SK-N-SH treated with all-trans-retinoic acid at 6 μM for 48 hours (cell line): ENCODE measurements around the gene ETNPPL.

Experiments
- ATAC-seq: fragments of 200-7000 bp; cut with Tn5 transposase; 3 replicates; pipeline ENCODE4 v1.9.1; 2020; ENCODE audit warnings: mild to moderate bottlenecking, moderate library complexity
- ARNTL ChIP-seq: fragments of 450-650 bp; formaldehyde crosslinking; IDR thresholded peaks from 2 replicates; pipeline ENCODE4 v1.5.0; 2020; ENCODE audit warnings: low read depth, mild to moderate bottlenecking, moderate library complexity, borderline replicate concordance
- BACH2 ChIP-seq: fragments of 250-450 bp; sonication (Bioruptor Pico); IDR thresholded peaks from 2 replicates; pipeline ENCODE4 v1.9.0; 2021; ENCODE audit warnings: mild to moderate bottlenecking, borderline replicate concordance
- CSDC2 ChIP-seq: fragments of 250-450 bp; sonication (Bioruptor Pico); IDR thresholded peaks from 2 replicates; pipeline ENCODE4 v1.5.0; 2020; ENCODE audit warnings: mild to moderate bottlenecking, moderate library complexity
- ESRRG ChIP-seq: fragments of 250-450 bp; sonication (Bioruptor Pico); IDR thresholded peaks from 2 replicates; pipeline ENCODE4 v1.6.1; 2021; ENCODE audit warnings: mild to moderate bottlenecking
- GLIS3 ChIP-seq: fragments of 250-450 bp; sonication (Bioruptor Pico); IDR thresholded peaks from 2 replicates; pipeline ENCODE4 v1.5.0; 2020; ENCODE audit warnings: mild to moderate bottlenecking, moderate library complexity
- ISL1 ChIP-seq: fragments of 250-450 bp; sonication (Bioruptor Pico); IDR thresholded peaks from 2 replicates; pipeline ENCODE4 v2.1.2; 2022; ENCODE audit warnings: mild to moderate bottlenecking, moderate library complexity
- OSR1 ChIP-seq: fragments of 250-450 bp; sonication (Bioruptor Pico); IDR thresholded peaks from 2 replicates; pipeline ENCODE4 v1.8.0; 2022; ENCODE audit warnings: moderate library complexity, mild to moderate bottlenecking, inconsistent platforms
- PPARA ChIP-seq: fragments of 250-450 bp; sonication (Bioruptor Pico); IDR thresholded peaks from 2 replicates; pipeline ENCODE4 v1.5.0; 2020; ENCODE audit warnings: mild to moderate bottlenecking, borderline replicate concordance
- RARB ChIP-seq: fragments of 250-450 bp; sonication (Bioruptor Pico); IDR thresholded peaks from 2 replicates; pipeline ENCODE4 v1.8.0; 2021; ENCODE audit warnings: mild to moderate bottlenecking, moderate library complexity
- SNAI2 ChIP-seq: fragments of 250-450 bp; sonication (Bioruptor Pico); IDR thresholded peaks from 2 replicates; pipeline ENCODE4 v1.5.0; 2020; ENCODE audit warnings: mild to moderate bottlenecking, moderate library complexity
- TCF4 ChIP-seq: fragments of 250-450 bp; sonication (Bioruptor Pico); IDR thresholded peaks from 2 replicates; pipeline ENCODE4 v1.8.0; 2021; ENCODE audit warnings: mild to moderate bottlenecking, moderate library complexity, borderline replicate concordance
- TOX ChIP-seq: fragments of 250-450 bp; sonication (Bioruptor Pico); IDR thresholded peaks from 2 replicates; pipeline ENCODE4 v1.8.0; 2021; ENCODE audit warnings: mild to moderate bottlenecking, moderate library complexity, borderline replicate concordance
- ZC3H10 ChIP-seq: fragments of 250-450 bp; sonication (Bioruptor Pico); IDR thresholded peaks from 2 replicates; pipeline ENCODE4 v1.5.1; 2021; ENCODE audit warnings: mild to moderate bottlenecking, moderate library complexity
- ZFP3 ChIP-seq: fragments of 250-450 bp; sonication (Bioruptor Pico); IDR thresholded peaks from 2 replicates; pipeline ENCODE4 v1.5.0; 2020; ENCODE audit warnings: mild to moderate bottlenecking, moderate library complexity
- ZFP30 ChIP-seq: fragments of 450-650 bp; formaldehyde crosslinking; IDR thresholded peaks from 2 replicates; pipeline ENCODE4 v1.5.0; 2022; ENCODE audit warnings: mild to moderate bottlenecking, moderate library complexity
- ZNF70 ChIP-seq: fragments of 450-650 bp; formaldehyde crosslinking; IDR thresholded peaks from 2 replicates; pipeline ENCODE4 v1.5.0; 2020; ENCODE audit warnings: mild to moderate bottlenecking, moderate library complexity
- ZNF8 ChIP-seq: fragments of 450-650 bp; formaldehyde crosslinking; IDR thresholded peaks from 2 replicates; pipeline ENCODE4 v1.5.0; 2020; ENCODE audit warnings: mild to moderate bottlenecking, moderate library complexity
- TF ChIP-seq, protein P1 (sequence below): fragments of 250-450 bp; sonication (Bioruptor Pico); IDR thresholded peaks from 2 replicates; pipeline ENCODE4 v1.5.1; 2021; ENCODE audit warnings: mild to moderate bottlenecking, moderate library complexity
- TF ChIP-seq, protein P2 (sequence below): fragments of 250-450 bp; sonication (Bioruptor Pico); IDR thresholded peaks from 2 replicates; pipeline ENCODE4 v1.8.0; 2021; ENCODE audit warnings: low read depth, mild to moderate bottlenecking, moderate library complexity, borderline replicate concordance
- TF ChIP-seq, protein P3 (sequence below): fragments of 250-450 bp; sonication (Bioruptor Pico); IDR thresholded peaks from 2 replicates; pipeline ENCODE4 v1.5.1; 2020; ENCODE audit warnings: low read depth, mild to moderate bottlenecking, moderate library complexity
- TF ChIP-seq, protein P4 (sequence below): fragments of 250-450 bp; sonication (Bioruptor Pico); IDR thresholded peaks from 2 replicates; pipeline ENCODE4 v1.5.0; 2020; ENCODE audit warnings: mild to moderate bottlenecking, moderate library complexity
- TF ChIP-seq, protein P5 (sequence below): fragments of 250-450 bp; sonication (Bioruptor Pico); IDR thresholded peaks from 2 replicates; pipeline ENCODE4 v1.8.0; 2020; ENCODE audit warnings: mild to moderate bottlenecking, moderate library complexity, borderline replicate concordance

Gene ETNPPL

DNA sequence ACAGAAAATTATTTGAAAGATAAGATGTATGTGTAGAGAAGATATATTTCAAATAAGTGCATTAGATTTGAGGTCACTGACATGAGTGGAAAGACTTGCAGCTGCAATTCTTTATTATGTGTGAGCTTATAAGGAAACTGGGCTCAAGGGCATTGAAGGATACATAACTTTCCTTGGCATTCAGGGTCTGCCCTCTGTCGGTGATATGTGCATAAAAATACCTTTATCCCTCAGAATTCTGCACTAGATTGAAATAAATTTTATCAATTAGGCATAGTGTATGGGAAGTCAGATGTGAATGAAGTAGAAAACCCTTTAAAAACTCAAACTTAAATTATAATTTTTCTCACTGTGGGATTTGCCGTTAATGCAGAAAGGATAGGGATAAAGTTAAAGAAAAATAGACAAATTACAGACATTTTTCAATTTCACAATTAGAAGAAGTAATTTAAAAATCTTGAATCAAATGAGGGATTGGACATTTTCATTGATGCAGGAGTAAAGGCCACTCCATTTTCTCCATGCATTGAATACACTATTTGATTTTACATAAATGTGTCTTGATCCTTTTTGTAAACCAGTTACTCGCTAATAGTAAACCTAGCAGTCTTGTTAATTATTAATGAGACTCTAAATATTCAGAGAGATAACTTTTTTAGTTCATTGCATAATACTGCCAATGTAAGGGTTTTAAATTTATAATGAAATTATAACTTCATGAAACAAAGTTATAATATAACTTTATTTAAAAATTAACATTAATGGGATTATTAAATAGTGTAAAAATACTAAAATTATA lies 21.0 kb upstream of the ETNPPL start:
- peak; percentile 44; the same call in 1 of the 3 replicates for ATAC-seq
- TF ChIP-seq, protein P1, sequence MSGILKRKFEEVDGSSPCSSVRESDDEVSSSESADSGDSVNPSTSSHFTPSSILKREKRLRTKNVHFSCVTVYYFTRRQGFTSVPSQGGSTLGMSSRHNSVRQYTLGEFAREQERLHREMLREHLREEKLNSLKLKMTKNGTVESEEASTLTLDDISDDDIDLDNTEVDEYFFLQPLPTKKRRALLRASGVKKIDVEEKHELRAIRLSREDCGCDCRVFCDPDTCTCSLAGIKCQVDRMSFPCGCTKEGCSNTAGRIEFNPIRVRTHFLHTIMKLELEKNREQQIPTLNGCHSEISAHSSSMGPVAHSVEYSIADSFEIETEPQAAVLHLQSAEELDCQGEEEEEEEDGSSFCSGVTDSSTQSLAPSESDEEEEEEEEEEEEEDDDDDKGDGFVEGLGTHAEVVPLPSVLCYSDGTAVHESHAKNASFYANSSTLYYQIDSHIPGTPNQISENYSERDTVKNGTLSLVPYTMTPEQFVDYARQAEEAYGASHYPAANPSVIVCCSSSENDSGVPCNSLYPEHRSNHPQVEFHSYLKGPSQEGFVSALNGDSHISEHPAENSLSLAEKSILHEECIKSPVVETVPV (CRISPR knock-in tag) = no peak
- TF ChIP-seq, protein P2, sequence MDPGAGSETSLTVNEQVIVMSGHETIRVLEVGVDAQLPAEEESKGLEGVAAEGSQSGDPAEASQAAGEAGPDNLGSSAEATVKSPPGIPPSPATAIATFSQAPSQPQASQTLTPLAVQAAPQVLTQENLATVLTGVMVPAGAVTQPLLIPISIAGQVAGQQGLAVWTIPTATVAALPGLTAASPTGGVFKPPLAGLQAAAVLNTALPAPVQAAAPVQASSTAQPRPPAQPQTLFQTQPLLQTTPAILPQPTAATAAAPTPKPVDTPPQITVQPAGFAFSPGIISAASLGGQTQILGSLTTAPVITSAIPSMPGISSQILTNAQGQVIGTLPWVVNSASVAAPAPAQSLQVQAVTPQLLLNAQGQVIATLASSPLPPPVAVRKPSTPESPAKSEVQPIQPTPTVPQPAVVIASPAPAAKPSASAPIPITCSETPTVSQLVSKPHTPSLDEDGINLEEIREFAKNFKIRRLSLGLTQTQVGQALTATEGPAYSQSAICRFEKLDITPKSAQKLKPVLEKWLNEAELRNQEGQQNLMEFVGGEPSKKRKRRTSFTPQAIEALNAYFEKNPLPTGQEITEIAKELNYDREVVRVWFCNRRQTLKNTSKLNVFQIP (CRISPR knock-in tag) = no peak
- TF ChIP-seq, protein P3, sequence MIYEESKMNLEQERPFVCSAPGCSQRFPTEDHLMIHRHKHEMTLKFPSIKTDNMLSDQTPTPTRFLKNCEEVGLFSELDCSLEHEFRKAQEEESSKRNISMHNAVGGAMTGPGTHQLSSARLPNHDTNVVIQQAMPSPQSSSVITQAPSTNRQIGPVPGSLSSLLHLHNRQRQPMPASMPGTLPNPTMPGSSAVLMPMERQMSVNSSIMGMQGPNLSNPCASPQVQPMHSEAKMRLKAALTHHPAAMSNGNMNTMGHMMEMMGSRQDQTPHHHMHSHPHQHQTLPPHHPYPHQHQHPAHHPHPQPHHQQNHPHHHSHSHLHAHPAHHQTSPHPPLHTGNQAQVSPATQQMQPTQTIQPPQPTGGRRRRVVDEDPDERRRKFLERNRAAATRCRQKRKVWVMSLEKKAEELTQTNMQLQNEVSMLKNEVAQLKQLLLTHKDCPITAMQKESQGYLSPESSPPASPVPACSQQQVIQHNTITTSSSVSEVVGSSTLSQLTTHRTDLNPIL = no peak
- TF ChIP-seq ZNF70 (CRISPR knock-in tag) (no peak), OSR1 (CRISPR knock-in tag) (no peak), RARB (no peak), ARNTL (no peak), ZFP3 (CRISPR knock-in tag) (no peak), ZC3H10 (no peak), PPARA (CRISPR knock-in tag) (no peak), SNAI2 (no peak), TCF4 (CRISPR knock-in tag) (no peak), GLIS3 (CRISPR knock-in tag) (no peak), ISL1 (CRISPR knock-in tag) (no peak), TOX (CRISPR knock-in tag) (no peak), CSDC2 (CRISPR knock-in tag) (no peak)
- TF ChIP-seq, protein P4, sequence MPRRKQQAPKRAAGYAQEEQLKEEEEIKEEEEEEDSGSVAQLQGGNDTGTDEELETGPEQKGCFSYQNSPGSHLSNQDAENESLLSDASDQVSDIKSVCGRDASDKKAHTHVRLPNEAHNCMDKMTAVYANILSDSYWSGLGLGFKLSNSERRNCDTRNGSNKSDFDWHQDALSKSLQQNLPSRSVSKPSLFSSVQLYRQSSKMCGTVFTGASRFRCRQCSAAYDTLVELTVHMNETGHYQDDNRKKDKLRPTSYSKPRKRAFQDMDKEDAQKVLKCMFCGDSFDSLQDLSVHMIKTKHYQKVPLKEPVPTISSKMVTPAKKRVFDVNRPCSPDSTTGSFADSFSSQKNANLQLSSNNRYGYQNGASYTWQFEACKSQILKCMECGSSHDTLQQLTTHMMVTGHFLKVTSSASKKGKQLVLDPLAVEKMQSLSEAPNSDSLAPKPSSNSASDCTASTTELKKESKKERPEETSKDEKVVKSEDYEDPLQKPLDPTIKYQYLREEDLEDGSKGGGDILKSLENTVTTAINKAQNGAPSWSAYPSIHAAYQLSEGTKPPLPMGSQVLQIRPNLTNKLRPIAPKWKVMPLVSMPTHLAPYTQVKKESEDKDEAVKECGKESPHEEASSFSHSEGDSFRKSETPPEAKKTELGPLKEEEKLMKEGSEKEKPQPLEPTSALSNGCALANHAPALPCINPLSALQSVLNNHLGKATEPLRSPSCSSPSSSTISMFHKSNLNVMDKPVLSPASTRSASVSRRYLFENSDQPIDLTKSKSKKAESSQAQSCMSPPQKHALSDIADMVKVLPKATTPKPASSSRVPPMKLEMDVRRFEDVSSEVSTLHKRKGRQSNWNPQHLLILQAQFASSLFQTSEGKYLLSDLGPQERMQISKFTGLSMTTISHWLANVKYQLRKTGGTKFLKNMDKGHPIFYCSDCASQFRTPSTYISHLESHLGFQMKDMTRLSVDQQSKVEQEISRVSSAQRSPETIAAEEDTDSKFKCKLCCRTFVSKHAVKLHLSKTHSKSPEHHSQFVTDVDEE (CRISPR knock-in tag) = no peak
- TF ChIP-seq, all 23 proteins: peak for 0

DNA sequence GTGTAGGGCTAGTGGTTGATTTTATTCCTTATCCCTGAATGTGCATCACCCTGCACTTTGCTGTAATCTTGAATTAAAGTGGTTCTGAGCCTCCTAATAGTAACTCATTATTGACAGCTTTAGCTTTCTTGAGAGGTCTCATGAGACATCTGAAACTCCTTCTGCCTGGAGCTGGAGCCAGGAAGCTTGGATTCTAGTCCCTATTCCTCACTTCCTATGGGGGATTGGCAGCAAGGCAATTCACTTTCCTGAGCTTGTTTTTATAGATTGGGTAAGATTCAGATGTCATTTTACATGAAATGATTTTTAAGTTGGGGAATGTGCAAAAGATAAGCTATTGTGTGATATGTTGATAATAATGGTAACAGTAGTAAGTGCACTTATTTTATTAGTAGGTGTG lies 17.1 kb upstream of the ETNPPL start:
- no peak for ATAC-seq
- no peak for TF ChIP-seq TCF4 (CRISPR knock-in tag)
- TF ChIP-seq ZNF70 (CRISPR knock-in tag) = no peak
- TF ChIP-seq BACH2 (CRISPR knock-in tag) = no peak
- TF ChIP-seq ARNTL = no peak
- TF ChIP-seq, protein P4 (CRISPR knock-in tag) = no peak
- no peak for TF ChIP-seq SNAI2
- no peak for TF ChIP-seq ZFP30 (CRISPR knock-in tag)
- no peak for TF ChIP-seq CSDC2 (CRISPR knock-in tag)
- no peak for TF ChIP-seq ISL1 (CRISPR knock-in tag)
- no peak for TF ChIP-seq ESRRG (CRISPR knock-in tag)
- TF ChIP-seq ZC3H10 = no peak
- TF ChIP-seq TOX (CRISPR knock-in tag) = no peak
- no peak for TF ChIP-seq ZFP3 (CRISPR knock-in tag)
- TF ChIP-seq ZNF8 (CRISPR knock-in tag) = no peak
- TF ChIP-seq, protein P5, sequence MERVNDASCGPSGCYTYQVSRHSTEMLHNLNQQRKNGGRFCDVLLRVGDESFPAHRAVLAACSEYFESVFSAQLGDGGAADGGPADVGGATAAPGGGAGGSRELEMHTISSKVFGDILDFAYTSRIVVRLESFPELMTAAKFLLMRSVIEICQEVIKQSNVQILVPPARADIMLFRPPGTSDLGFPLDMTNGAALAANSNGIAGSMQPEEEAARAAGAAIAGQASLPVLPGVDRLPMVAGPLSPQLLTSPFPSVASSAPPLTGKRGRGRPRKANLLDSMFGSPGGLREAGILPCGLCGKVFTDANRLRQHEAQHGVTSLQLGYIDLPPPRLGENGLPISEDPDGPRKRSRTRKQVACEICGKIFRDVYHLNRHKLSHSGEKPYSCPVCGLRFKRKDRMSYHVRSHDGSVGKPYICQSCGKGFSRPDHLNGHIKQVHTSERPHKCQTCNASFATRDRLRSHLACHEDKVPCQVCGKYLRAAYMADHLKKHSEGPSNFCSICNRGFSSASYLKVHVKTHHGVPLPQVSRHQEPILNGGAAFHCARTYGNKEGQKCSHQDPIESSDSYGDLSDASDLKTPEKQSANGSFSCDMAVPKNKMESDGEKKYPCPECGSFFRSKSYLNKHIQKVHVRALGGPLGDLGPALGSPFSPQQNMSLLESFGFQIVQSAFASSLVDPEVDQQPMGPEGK = no peak
- TF ChIP-seq, protein P2 (CRISPR knock-in tag) = no peak
- TF ChIP-seq PPARA (CRISPR knock-in tag) = no peak
